Hepatocyte (in vitro differentiated cells): ENCODE measurements around the gene ZDHHC5. TPM values are rescaled to one million over a fixed set of nuclear protein-coding genes. Genes with fewer than 3 reads are reported as not detected.

Experiments
- DNase-seq: peaks from one replicate; pipeline ENCODE4 v3.0.0-alpha.2; 2016; ENCODE audit warnings: low spot score
- H2AFZ ChIP-seq: fragments of 200-600 bp; sonication (generic); 2 replicates; pipeline ENCODE4 v1.6.0; 2016; ENCODE audit warnings: antibody characterized with exemption, mild to moderate bottlenecking
- H3K27ac ChIP-seq: fragments of 200-600 bp; sonication (generic); 2 replicates; pipeline ENCODE4 v1.5.1; 2016; ENCODE audit warnings: mild to moderate bottlenecking
- H3K27me3 ChIP-seq: fragments of 200-600 bp; sonication (generic); 2 replicates; pipeline ENCODE4 v1.6.1; 2016
- H3K36me3 ChIP-seq: fragments of 200-600 bp; sonication (generic); replicated peaks from 2 replicates; pipeline ENCODE4 v1.5.1; 2016; ENCODE audit warnings: low read depth; ENCODE audit not compliant: insufficient read depth
- H3K4me1 ChIP-seq: fragments of 200-600 bp; sonication (generic); 2 replicates; pipeline ENCODE4 v1.5.1; 2016; ENCODE audit warnings: mild to moderate bottlenecking, moderate library complexity; ENCODE audit not compliant: insufficient read depth
- H3K4me2 ChIP-seq: fragments of 200-600 bp; sonication (generic); 2 replicates; pipeline ENCODE4 v1.6.0; 2016
- H3K4me3 ChIP-seq: fragments of 200-600 bp; sonication (generic); 2 replicates; pipeline ENCODE4 v1.5.1; 2016; ENCODE audit warnings: mild to moderate bottlenecking
- H3K79me2 ChIP-seq: fragments of 200-600 bp; sonication (generic); 2 replicates; pipeline ENCODE4 v1.6.0; 2017; ENCODE audit warnings: mild to moderate bottlenecking
- H3K9me2 ChIP-seq: fragments of 200-600 bp; sonication (generic); replicated peaks from 2 replicates; pipeline ENCODE4 v1.6.0; 2017; ENCODE audit warnings: mild to moderate bottlenecking; ENCODE audit not compliant: insufficient read depth
- H3K9me3 ChIP-seq: fragments of 200-600 bp; sonication (generic); 2 replicates; pipeline ENCODE4 v1.5.1; 2016; ENCODE audit warnings: low read depth, mild to moderate bottlenecking
- H4K20me1 ChIP-seq: fragments of 200-600 bp; sonication (generic); 2 replicates; pipeline ENCODE4 v1.6.0; 2016; ENCODE audit warnings: mild to moderate bottlenecking; ENCODE audit not compliant: insufficient read depth, poor library complexity, severe bottlenecking
- CTCF ChIP-seq: fragments of 200-600 bp; sonication (generic); IDR thresholded peaks from 2 replicates; pipeline ENCODE4 v1.5.1; 2016; ENCODE audit warnings: antibody characterized with exemption, mild to moderate bottlenecking; ENCODE audit not compliant: poor library complexity
- EZH2 ChIP-seq: fragments of 200-600 bp; sonication (generic); IDR thresholded peaks from 2 replicates; pipeline ENCODE4 v1.6.1; 2016; ENCODE audit warnings: antibody characterized with exemption, mild to moderate bottlenecking, borderline replicate concordance
- EZH2phosphoT487 ChIP-seq: fragments of 200-600 bp; sonication (generic); IDR thresholded peaks from one replicate; pipeline ENCODE4 v1.6.1; 2018; ENCODE audit warnings: antibody characterized with exemption, mild to moderate bottlenecking, low read depth, moderate library complexity; ENCODE audit not compliant: unreplicated experiment, severe bottlenecking
- WGBS: methylation state at CpG from one replicate; pipeline ENCODE4 v1.1.6; 2016; ENCODE audit warnings: low lambda C conversion rate; ENCODE audit errors: missing lambda C conversion rate; 5-methylcytosine and 5-hydroxymethylcytosine counted together
- polyA plus RNA-seq: library from polyadenylated mRNA; unstranded; fragments of >200 nt; fragmentation: Nextera tagmentation; extraction: Ambion mirVana; gene quantifications from 2 replicates; pipeline ENCODE4 v1.2.1, GENCODE V29; 2016
- total RNA-seq: library from RNA; depleted of rRNA; stranded (reverse); fragments of >200 nt; gene quantifications from 2 replicates; pipeline ENCODE4 v1.2.3, GENCODE V29; 2014

ZDHHC5 gene
- total and polyA plus RNA-seq, 2 experiments from 2014 or later: 41.3 to 42.3 TPM

DNA sequence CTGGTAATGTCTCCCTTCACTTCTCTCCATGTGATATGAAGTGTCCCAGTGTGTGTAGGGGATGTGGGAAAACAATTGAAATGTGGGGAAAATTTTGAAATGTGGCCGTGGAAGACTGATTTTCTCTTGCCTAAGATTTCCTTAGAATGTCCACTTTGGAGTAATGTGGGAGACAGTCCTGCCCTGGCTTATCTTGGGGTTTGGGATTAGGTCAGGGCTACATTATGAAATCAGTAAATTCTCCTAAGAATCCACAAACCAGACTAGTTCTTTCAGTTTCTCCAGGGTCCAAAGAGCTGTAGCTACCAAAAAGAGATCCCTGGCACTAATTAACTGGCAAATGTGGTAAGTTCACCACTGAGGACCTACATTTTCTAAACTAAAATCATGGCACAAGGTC lies 41.0 kb upstream of the ZDHHC5 start:
- DNase-seq: no peak

GRCh38 chr11:57630171-57630570 lies 37.7 kb upstream of the ZDHHC5 start:
- Histone ChIP-seq H3K27ac (no peak overlapping the region), H3K4me2 (no peak overlapping the region), H3K9me3 (no peaks in the 10 kb centered on the region), H3K27me3 (no peaks in the 10 kb centered on the region), H2AFZ (no peak overlapping the region), H3K79me2 (no peaks in the 10 kb centered on the region), H3K9me2 (no peaks in the 10 kb centered on the region), H3K4me3 (no peak overlapping the region), H3K4me1 (no peaks in the 10 kb centered on the region), H4K20me1 (no peaks in the 10 kb centered on the region), H3K36me3 (no peaks in the 10 kb centered on the region)
- no peak for DNase-seq
- TF ChIP-seq CTCF (no peak), EZH2phosphoT487 (no peak), EZH2 (no peak)
- 74% methylated on average over 2 of the region's 2 CpGs for WGBS

More for the DNA sequence above, 41.0 kb upstream of the ZDHHC5 start:
- Histone ChIP-seq H3K79me2 (no peaks in the 10 kb centered on the region), H3K27me3 (no peaks in the 10 kb centered on the region), H3K9me2 (no peaks in the 10 kb centered on the region), H2AFZ (no peak overlapping the region), H3K27ac (no peak overlapping the region), H3K4me2 (no peak overlapping the region), H3K4me3 (no peak overlapping the region), H3K36me3 (no peaks in the 10 kb centered on the region), H3K9me3 (no peaks in the 10 kb centered on the region), H3K4me1 (no peaks in the 10 kb centered on the region), H4K20me1 (no peaks in the 10 kb centered on the region)
- TF ChIP-seq EZH2phosphoT487: no peak
- no peak for TF ChIP-seq CTCF
- TF ChIP-seq EZH2: no peak
- WGBS: 55% methylated on average over 1 of the region's 1 CpG

DNA sequence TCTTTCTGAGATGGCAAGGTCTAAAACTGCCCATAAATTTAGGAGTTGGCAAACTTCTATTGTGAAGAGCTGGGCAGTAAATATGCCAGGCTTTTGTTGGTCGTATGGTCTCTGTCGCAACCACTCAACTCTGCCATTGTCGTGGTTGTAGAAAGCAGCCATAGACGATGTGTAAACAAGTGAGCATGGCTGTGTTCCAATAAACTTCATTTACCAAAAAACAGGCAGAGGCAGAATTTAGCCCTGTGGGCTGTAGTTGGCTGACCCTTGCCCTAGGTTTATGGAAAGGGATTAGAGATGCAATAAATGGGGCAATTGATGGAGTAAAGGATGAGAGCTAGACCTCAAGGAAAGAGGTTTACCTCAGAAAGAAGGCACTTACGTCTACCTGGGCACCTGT lies 35.8 kb upstream of the ZDHHC5 start:
- Histone ChIP-seq H3K79me2 (no peaks in the 10 kb centered on the region), H2AFZ (no peak overlapping the region), H4K20me1 (no peaks in the 10 kb centered on the region), H3K4me3 (no peak overlapping the region), H3K4me2 (no peak overlapping the region), H3K36me3 (no peaks in the 10 kb centered on the region), H3K9me3 (no peaks in the 10 kb centered on the region), H3K27ac (no peak overlapping the region), H3K27me3 (no peaks in the 10 kb centered on the region), H3K9me2 (no peaks in the 10 kb centered on the region), H3K4me1 (no peaks in the 10 kb centered on the region)
- 49% methylated on average over 5 of the region's 5 CpGs for WGBS
- TF ChIP-seq EZH2phosphoT487 (no peak), CTCF (no peak), EZH2 (no peak)
- DNase-seq: no peak
